GM18861 (cell line): ENCODE data around the gene PDC.
"Not testable (repeated sequence)": the region's sequence is repeated elsewhere in the genome, so short reads cannot be mapped to it uniquely, and the experiment has no call there.

Experiments used
- ATAC-seq: cut with Tn5 transposase; IDR thresholded peaks from one replicate; pipeline ENCODE4 v1.9.1; 2021; ENCODE audit not compliant: unreplicated experiment

The PDC gene

GRCh38 chr1:186473047-186473446, 12.1 kb upstream of the PDC start:
- no peak for ATAC-seq

GRCh38 chr1:186465946-186466345, 5.0 kb upstream of the PDC start:
- no peak for ATAC-seq

GRCh38 chr1:186465491-186465890, 4.6 kb upstream of the PDC start:
- not testable (repeated sequence) for ATAC-seq

GRCh38 chr1:186463926-186464325, 3.0 kb upstream of the PDC start:
- ATAC-seq: no peak

GRCh38 chr1:186463511-186463910, 2.6 kb upstream of the PDC start:
- ATAC-seq: no peak

GRCh38 chr1:186459161-186459560, 1.8 kb downstream of the PDC start:
- not testable (repeated sequence) for ATAC-seq

- no peak for ATAC-seq
Observed at GRCh38 chr1:186456729-186457255, 4.1 kb downstream of the PDC start.

- no peak for ATAC-seq
Observed at GRCh38 chr1:186454981-186455380, 5.9 kb downstream of the PDC start.

GRCh38 chr1:186446152-186446551, 14.8 kb downstream of the PDC start:
- ATAC-seq: no peak

- peak; percentile 52 for ATAC-seq
Observed at GRCh38 chr1:186443638-186444037, 17.3 kb downstream of the PDC start.

GRCh38 chr1:186442651-186443375, 18.1 kb downstream of the PDC start:
- ATAC-seq: no peak

GRCh38 chr1:186440584-186440983, 20.3 kb downstream of the PDC start:
- ATAC-seq: no peak

GRCh38 chr1:186438567-186438966, 22.3 kb downstream of the PDC start:
- ATAC-seq: no peak

GRCh38 chr1:186435336-186435735, 25.6 kb downstream of the PDC start:
- no peak for ATAC-seq

GRCh38 chr1:186429017-186429416, 31.9 kb downstream of the PDC start:
- no peak for ATAC-seq

GRCh38 chr1:186426118-186426517, 34.8 kb downstream of the PDC start:
- ATAC-seq: no peak

- ATAC-seq: no peak
Observed at GRCh38 chr1:186424539-186424938, 36.4 kb downstream of the PDC start.

GRCh38 chr1:186421446-186421845, 39.5 kb downstream of the PDC start:
- no peak for ATAC-seq

GRCh38 chr1:186420923-186421322, 40.0 kb downstream of the PDC start:
- ATAC-seq: peak; percentile 76

- no peak for ATAC-seq
Observed at GRCh38 chr1:186420311-186420710, 40.6 kb downstream of the PDC start.

GRCh38 chr1:186418503-186418902, 42.4 kb downstream of the PDC start:
- ATAC-seq: no peak

GRCh38 chr1:186413319-186413718, 47.6 kb downstream of the PDC start:
- no peak for ATAC-seq

- ATAC-seq: no peak
Observed at GRCh38 chr1:186409091-186409490, 51.8 kb downstream of the PDC start.
